HepG2 (cell line): ENCODE data around the gene NDUFS6. TPM values are rescaled to one million over a fixed set of nuclear protein-coding genes. Genes with fewer than 3 reads are reported as not detected.

Source experiments
- BCLAF1 ChIP-seq: fragments of 450-650 bp; IDR thresholded peaks from 2 replicates; pipeline ENCODE4 v1.6.1; 2017; ENCODE audit warnings: mild to moderate bottlenecking
- EEA1 ChIP-seq: sonication (generic); formaldehyde crosslinking; IDR thresholded peaks from 2 replicates; pipeline ENCODE4 v1.5.1; 2020; ENCODE audit warnings: mild to moderate bottlenecking, missing genetic modification reagents, borderline replicate concordance
- HDAC1 ChIP-seq: sonication (generic); formaldehyde crosslinking; IDR thresholded peaks from 2 replicates; pipeline ENCODE4 v1.5.1; 2020; ENCODE audit warnings: mild to moderate bottlenecking, missing genetic modification reagents
- JUN ChIP-seq: sonication (generic); formaldehyde crosslinking; IDR thresholded peaks from 2 replicates; pipeline ENCODE4 v1.4.0; 2020; ENCODE audit warnings: mild to moderate bottlenecking, missing genetic modification reagents
- KLF9 ChIP-seq: IDR thresholded peaks from 2 replicates; pipeline ENCODE4 v1.6.1; 2016; ENCODE audit warnings: low read depth
- MAF1 ChIP-seq: sonication (generic); formaldehyde crosslinking; IDR thresholded peaks from 2 replicates; pipeline ENCODE4 v1.5.0; 2020; ENCODE audit warnings: missing genetic modification reagents, borderline replicate concordance
- MAFK ChIP-seq, 2 experiments: IDR thresholded peaks in 1 of 2; conservative IDR thresholded peaks in 1 of 2; 2 replicates each; pipeline ENCODE4 v1.6.1; 2011; ENCODE audit warnings: improper control_type of control experiment in 2 of 2, low read length in 2 of 2
- NFKBIZ ChIP-seq: IDR thresholded peaks from 2 replicates; pipeline ENCODE4 v1.6.1; 2018; ENCODE audit warnings: missing genetic modification reagents, missing compliant biosample characterization
- PCBP2 ChIP-seq: fragments of 200-400 bp; formaldehyde crosslinking; optimal IDR thresholded peaks from 2 replicates; pipeline ENCODE3; 2018; ENCODE audit warnings: low read length, low read depth; ENCODE audit not compliant: poor library complexity, severe bottlenecking
- SYNCRIP ChIP-seq: fragments of 200-400 bp; formaldehyde crosslinking; IDR thresholded peaks from 2 replicates; pipeline ENCODE4 v1.6.1; 2018; ENCODE audit warnings: mild to moderate bottlenecking, low read depth, low read length; ENCODE audit not compliant: insufficient read depth
- ZBTB7A ChIP-seq: sonication (generic); formaldehyde crosslinking; IDR thresholded peaks from 2 replicates; pipeline ENCODE4 v1.8.0; 2022; ENCODE audit warnings: mild to moderate bottlenecking, missing genetic modification reagents
- ZFP37 ChIP-seq: sonication (generic); formaldehyde crosslinking; IDR thresholded peaks from 2 replicates; pipeline ENCODE4 v1.4.0; 2020; ENCODE audit warnings: missing genetic modification reagents, borderline replicate concordance
- ZMYM4 ChIP-seq: sonication (generic); formaldehyde crosslinking; IDR thresholded peaks from 2 replicates; pipeline ENCODE4 v1.8.1; 2023; ENCODE audit warnings: mild to moderate bottlenecking, missing genetic modification reagents
- ZNF18 ChIP-seq: sonication (generic); formaldehyde crosslinking; IDR thresholded peaks from 2 replicates; pipeline ENCODE4 v1.8.0; 2022; ENCODE audit warnings: mild to moderate bottlenecking, missing genetic modification reagents; ENCODE audit not compliant: insufficient replicate concordance
- ZNF317 ChIP-seq: sonication (generic); formaldehyde crosslinking; IDR thresholded peaks from 2 replicates; pipeline ENCODE4 v1.5.0; 2020; ENCODE audit warnings: mild to moderate bottlenecking, missing genetic modification reagents
- polyA plus RNA-seq, 8 experiments: library from polyadenylated mRNA; depleted of rRNA in 3 of 8; stranded (reverse) in 7 of 8; unstranded in 1 of 8; fragments of >200 nt; fragmentation: Illumina TruSeq in 4 of 8; extraction: Trizol in 4 of 8; gene quantifications; 2 replicates each; pipeline versions ENCODE4 v1.2.1 to v1.2.3, GENCODE V29; 2011 to 2016; ENCODE audit warnings: low read depth in 4 of 8, missing spikeins in 1 of 8, mixed read lengths in 1 of 8; ENCODE audit not compliant: insufficient read depth in 1 of 8
- total RNA-seq, 5 experiments: library from RNA; depleted of rRNA; stranded (reverse); fragments of >200 nt; fragmentation: Illumina TruSeq; extraction: Trizol; gene quantifications; 2 replicates each; pipeline ENCODE4 v1.2.3, GENCODE V29; 2016; ENCODE audit warnings: low read depth in 1 of 5
- TF ChIP-seq, protein P1 (sequence below): sonication (generic); formaldehyde crosslinking; IDR thresholded peaks from 2 replicates; pipeline ENCODE4 v1.4.0; 2020; ENCODE audit warnings: missing genetic modification reagents, mild to moderate bottlenecking, borderline replicate concordance
- TF ChIP-seq, protein P2 (sequence below): sonication (generic); formaldehyde crosslinking; IDR thresholded peaks from 2 replicates; pipeline ENCODE4 v1.4.0; 2020; ENCODE audit warnings: missing genetic modification reagents

NDUFS6 gene
- total and polyA plus RNA-seq, 2 of the 13 experiments (the other 11 are each of a cell fraction or from before 2014, with no cell fraction given) = 23.7 to 50.4 TPM

DNA sequence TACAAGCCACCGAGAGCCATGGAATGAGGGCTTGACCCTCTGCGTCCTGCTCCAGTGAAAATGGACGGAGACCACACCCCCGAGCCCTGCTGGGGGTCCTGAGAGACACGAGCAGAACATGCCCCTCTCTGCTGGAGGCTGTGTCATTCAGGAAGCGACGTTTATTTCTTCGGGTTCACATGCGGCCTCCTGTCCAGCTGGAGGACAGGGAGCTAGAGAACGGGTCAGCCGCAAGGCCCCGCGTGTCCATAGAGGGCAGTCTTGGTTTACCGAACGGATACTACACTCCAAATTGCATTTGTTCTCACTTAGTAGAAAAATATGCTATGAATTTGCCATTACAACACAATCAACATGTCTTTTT lies 37.7 kb upstream of the NDUFS6 start (continued):
- TF ChIP-seq, protein P1, sequence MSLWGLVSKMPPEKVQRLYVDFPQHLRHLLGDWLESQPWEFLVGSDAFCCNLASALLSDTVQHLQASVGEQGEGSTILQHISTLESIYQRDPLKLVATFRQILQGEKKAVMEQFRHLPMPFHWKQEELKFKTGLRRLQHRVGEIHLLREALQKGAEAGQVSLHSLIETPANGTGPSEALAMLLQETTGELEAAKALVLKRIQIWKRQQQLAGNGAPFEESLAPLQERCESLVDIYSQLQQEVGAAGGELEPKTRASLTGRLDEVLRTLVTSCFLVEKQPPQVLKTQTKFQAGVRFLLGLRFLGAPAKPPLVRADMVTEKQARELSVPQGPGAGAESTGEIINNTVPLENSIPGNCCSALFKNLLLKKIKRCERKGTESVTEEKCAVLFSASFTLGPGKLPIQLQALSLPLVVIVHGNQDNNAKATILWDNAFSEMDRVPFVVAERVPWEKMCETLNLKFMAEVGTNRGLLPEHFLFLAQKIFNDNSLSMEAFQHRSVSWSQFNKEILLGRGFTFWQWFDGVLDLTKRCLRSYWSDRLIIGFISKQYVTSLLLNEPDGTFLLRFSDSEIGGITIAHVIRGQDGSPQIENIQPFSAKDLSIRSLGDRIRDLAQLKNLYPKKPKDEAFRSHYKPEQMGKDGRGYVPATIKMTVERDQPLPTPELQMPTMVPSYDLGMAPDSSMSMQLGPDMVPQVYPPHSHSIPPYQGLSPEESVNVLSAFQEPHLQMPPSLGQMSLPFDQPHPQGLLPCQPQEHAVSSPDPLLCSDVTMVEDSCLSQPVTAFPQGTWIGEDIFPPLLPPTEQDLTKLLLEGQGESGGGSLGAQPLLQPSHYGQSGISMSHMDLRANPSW (CRISPR knock-in tag) = no peak
- TF ChIP-seq EEA1 (CRISPR knock-in tag) (no peak), PCBP2 (no peak), NFKBIZ (no peak), SYNCRIP (no peak), ZNF317 (CRISPR knock-in tag) (no peak), ZBTB7A (CRISPR knock-in tag) (no peak), MAFK (conservative IDR thresholded peaks at IDR 0.05 in 1 of 2, IDR thresholded peaks at IDR 0.05 in 1 of 2; ENCODE audit: low read length in 2 of 2) (0 out of 4 replicates have a peak, but pooled peaks of 1 of the 2 experiments have one; percentile 1), ZNF18 (CRISPR knock-in tag) (no peak), HDAC1 (CRISPR knock-in tag) (no peak), MAF1 (CRISPR knock-in tag) (no peak), KLF9 (CRISPR knock-in tag) (no peak), ZMYM4 (CRISPR knock-in tag) (no peak), JUN (CRISPR knock-in tag) (no peak), BCLAF1 (no peak), ZFP37 (CRISPR knock-in tag) (no peak)
- TF ChIP-seq, protein P2, sequence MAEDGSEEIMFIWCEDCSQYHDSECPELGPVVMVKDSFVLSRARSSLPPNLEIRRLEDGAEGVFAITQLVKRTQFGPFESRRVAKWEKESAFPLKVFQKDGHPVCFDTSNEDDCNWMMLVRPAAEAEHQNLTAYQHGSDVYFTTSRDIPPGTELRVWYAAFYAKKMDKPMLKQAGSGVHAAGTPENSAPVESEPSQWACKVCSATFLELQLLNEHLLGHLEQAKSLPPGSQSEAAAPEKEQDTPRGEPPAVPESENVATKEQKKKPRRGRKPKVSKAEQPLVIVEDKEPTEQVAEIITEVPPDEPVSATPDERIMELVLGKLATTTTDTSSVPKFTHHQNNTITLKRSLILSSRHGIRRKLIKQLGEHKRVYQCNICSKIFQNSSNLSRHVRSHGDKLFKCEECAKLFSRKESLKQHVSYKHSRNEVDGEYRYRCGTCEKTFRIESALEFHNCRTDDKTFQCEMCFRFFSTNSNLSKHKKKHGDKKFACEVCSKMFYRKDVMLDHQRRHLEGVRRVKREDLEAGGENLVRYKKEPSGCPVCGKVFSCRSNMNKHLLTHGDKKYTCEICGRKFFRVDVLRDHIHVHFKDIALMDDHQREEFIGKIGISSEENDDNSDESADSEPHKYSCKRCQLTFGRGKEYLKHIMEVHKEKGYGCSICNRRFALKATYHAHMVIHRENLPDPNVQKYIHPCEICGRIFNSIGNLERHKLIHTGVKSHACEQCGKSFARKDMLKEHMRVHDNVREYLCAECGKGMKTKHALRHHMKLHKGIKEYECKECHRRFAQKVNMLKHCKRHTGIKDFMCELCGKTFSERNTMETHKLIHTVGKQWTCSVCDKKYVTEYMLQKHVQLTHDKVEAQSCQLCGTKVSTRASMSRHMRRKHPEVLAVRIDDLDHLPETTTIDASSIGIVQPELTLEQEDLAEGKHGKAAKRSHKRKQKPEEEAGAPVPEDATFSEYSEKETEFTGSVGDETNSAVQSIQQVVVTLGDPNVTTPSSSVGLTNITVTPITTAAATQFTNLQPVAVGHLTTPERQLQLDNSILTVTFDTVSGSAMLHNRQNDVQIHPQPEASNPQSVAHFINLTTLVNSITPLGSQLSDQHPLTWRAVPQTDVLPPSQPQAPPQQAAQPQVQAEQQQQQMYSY (CRISPR knock-in tag) = no peak
